CD4-positive, alpha-beta T cell treated with Interleukin-10 for 1 hour (primary cell): ENCODE data around the gene SLC35D2.
A peak's percentile ranks its signal among the peaks of the same experiment; 100 is the strongest.

Source experiments
- DNase-seq: peaks from one replicate; pipeline ENCODE4 v3.0.0-alpha.2; 2020

The SLC35D2 gene

GRCh38 chr9:96383165-96383942 is at the start of gene SLC35D2:
Gene SLC35D2 (minus strand): TSS chr9:96383711. CDS start chr9:96383634, 77 bp downstream.
- DNase-seq = peak; percentile 30

GRCh38 chr9:96430377-96430776 is 46.9 kb upstream of the SLC35D2 start:
- no peak for DNase-seq

- no peak for DNase-seq
Observed at GRCh38 chr9:96429732-96430131, 46.2 kb upstream of the SLC35D2 start.

GRCh38 chr9:96425500-96426169 is 42.1 kb upstream of the SLC35D2 start:
- peak; percentile 37 for DNase-seq

GRCh38 chr9:96423985-96424336 is 40.5 kb upstream of the SLC35D2 start:
- no peak for DNase-seq

- DNase-seq = no peak
Observed at GRCh38 chr9:96423322-96423984, 39.9 kb upstream of the SLC35D2 start.

GRCh38 chr9:96420468-96421219 is 37.1 kb upstream of the SLC35D2 start:
- DNase-seq = peak; percentile 30

- no peak for DNase-seq
Observed at GRCh38 chr9:96419691-96419969, 36.1 kb upstream of the SLC35D2 start.

GRCh38 chr9:96418920-96419690 is 35.6 kb upstream of the SLC35D2 start:
- peak; percentile 65 for DNase-seq

- peak; percentile 94 for DNase-seq
Observed at GRCh38 chr9:96418083-96418919, 34.8 kb upstream of the SLC35D2 start, which contains the start of gene ZNF367. Gene ZNF367 (minus strand): TSS chr9:96418370. CDS start chr9:96418032, 338 bp downstream.

GRCh38 chr9:96417661-96418082 is 34.2 kb upstream of the SLC35D2 start:
- DNase-seq = no peak

GRCh38 chr9:96417051-96417586 is 33.6 kb upstream of the SLC35D2 start:
- peak; percentile 91 for DNase-seq

GRCh38 chr9:96413302-96414221 is 30.1 kb upstream of the SLC35D2 start:
- peak; percentile 29 for DNase-seq

GRCh38 chr9:96412174-96412913 is 28.8 kb upstream of the SLC35D2 start:
- no peak for DNase-seq

- no peak for DNase-seq
Observed at GRCh38 chr9:96411129-96411838, 27.8 kb upstream of the SLC35D2 start.

- no peak for DNase-seq
Observed at GRCh38 chr9:96408409-96409280, 25.1 kb upstream of the SLC35D2 start.

GRCh38 chr9:96400132-96400910 is 16.8 kb upstream of the SLC35D2 start:
- no peak for DNase-seq
